ENCODE results near the gene LRIF1.

DNA sequence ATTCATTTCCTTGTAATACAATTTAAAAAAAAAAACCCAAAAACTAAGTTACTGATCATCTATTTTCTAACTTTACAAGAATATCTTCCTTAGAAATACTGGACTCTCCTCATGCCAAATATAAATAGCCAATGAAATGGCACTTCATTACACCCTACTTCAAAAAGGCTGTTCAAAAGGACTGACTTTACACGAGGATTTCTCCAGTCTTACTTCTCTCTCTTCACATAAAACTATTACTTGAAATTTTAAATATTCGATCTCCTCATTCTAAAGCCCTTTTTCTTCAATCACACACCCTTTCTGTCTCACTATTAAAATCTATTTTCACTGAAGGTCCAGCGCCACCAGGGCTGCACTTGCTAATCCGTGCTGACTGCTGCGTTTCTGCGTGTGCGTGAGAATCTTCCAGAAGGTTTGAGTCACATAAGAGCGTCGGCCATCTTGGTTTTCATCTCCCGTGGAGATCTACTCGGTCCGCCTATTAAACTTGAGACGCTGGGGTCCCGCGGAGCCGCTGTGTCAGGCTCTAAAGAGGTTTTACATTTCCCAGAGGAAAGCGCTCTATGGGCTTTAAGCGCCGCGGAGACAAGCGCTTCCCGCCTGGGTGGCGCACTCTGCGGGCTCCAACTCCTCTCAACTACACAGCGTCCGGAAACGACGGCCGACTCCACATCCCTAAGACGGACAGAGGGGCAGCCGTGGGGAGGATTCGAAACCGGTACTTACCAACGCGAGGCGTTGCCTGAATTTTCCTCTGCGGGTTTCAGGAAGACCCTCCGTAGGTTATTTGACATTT is 631 bp downstream of the LRIF1 start:
- TF ChIP-seq, protein P1, sequence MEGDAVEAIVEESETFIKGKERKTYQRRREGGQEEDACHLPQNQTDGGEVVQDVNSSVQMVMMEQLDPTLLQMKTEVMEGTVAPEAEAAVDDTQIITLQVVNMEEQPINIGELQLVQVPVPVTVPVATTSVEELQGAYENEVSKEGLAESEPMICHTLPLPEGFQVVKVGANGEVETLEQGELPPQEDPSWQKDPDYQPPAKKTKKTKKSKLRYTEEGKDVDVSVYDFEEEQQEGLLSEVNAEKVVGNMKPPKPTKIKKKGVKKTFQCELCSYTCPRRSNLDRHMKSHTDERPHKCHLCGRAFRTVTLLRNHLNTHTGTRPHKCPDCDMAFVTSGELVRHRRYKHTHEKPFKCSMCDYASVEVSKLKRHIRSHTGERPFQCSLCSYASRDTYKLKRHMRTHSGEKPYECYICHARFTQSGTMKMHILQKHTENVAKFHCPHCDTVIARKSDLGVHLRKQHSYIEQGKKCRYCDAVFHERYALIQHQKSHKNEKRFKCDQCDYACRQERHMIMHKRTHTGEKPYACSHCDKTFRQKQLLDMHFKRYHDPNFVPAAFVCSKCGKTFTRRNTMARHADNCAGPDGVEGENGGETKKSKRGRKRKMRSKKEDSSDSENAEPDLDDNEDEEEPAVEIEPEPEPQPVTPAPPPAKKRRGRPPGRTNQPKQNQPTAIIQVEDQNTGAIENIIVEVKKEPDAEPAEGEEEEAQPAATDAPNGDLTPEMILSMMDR (IDR thresholded peaks at IDR 0.05 in 4 of 5, conservative IDR thresholded peaks at IDR 0.05 in 1 of 5), result no peak
- no peak for TF ChIP-seq POLR2A (IDR thresholded peaks at IDR 0.05)

Measured in gastrocnemius medialis (tissue), 4 donors.